Putamen (tissue), 1 donor: Measurements from ENCODE around the gene PRM2.

Experiments used
- DNase-seq: peaks from one replicate; pipeline ENCODE4 v3.0.0-alpha.2; 2016; ENCODE audit warnings: low spot score

PRM2 gene

DNA sequence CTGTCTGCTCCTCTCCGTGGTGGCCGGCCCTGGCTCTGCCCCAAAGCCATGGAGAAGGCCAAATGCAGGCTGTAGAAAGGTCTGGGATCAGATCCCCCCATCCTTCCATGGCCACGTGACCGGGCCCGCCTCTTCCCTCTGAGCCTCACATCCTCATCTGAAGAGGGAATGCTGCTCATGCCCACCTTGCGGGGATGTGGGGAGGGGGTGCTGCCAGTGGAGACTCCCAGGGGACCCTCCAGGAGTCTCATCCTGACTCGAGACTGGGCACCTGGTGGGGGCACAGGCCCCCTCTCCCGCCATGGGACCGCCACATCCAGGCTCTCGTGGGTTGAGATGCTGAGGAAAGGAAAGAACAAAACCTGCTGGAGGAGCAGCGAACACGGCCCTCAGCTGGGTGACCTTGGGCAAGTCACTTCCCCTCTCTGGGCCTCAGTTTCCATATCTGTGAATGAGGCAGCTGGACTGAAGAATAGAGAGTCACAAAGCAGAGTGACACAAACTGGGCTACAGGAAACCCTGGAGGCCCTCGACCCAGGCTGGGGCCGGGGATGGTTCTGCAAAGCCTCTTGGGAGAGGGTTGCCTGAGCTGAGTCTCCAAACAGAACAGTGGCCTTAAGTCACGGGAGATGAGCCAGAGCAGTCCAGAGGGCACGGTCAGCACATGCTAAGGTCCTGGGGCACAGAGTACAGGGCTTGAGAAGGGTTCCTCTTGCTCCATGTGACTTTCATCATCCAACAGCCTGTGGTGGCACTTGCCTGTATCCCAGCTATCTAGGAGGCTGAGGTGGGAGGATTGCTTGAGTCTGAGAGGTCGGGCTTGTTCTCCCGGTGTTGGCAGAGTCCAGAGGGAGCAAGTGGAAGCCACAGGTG lies 50.4 kb downstream of the PRM2 start:
- DNase-seq = no peak
